GM18505 (cell line): Measurements from ENCODE around the gene ATP1A4.

Experiments
- ATAC-seq: cut with Tn5 transposase; IDR thresholded peaks from one replicate; pipeline ENCODE4 v1.9.1; 2021; ENCODE audit not compliant: unreplicated experiment
- POLR2A ChIP-seq: IDR thresholded peaks from 4 replicates; pipeline ENCODE4 v1.6.1; 2011; ENCODE audit warnings: borderline replicate concordance; ENCODE audit not compliant: insufficient read depth, insufficient read length; ENCODE audit errors: extremely low read depth

ATP1A4 gene

GRCh38 chr1:160204526-160205241 is 53.3 kb downstream of the ATP1A4 start:
- ATAC-seq: peak; percentile 5
- peak; percentile 31 for TF ChIP-seq POLR2A

- peak; percentile 62 for TF ChIP-seq POLR2A
- ATAC-seq: peak; percentile 46
Measured at GRCh38 chr1:160205242-160206035, 54.0 kb downstream of the ATP1A4 start, which contains the start of gene PEA15. Gene PEA15 (plus strand): TSS chr1:160205384. CDS start chr1:160211545, 6,161 bp downstream.

- no peak for TF ChIP-seq POLR2A
- ATAC-seq: no peak
Measured at GRCh38 chr1:160206036-160206389, 54.6 kb downstream of the ATP1A4 start.

- ATAC-seq: no peak
Measured at GRCh38 chr1:160206421-160207117, 55.2 kb downstream of the ATP1A4 start.

GRCh38 chr1:160207118-160207650 is 55.8 kb downstream of the ATP1A4 start:
- TF ChIP-seq POLR2A: no peak
- ATAC-seq: no peak

More at GRCh38 chr1:160206421-160207117, 55.2 kb downstream of the ATP1A4 start:
- no peak for TF ChIP-seq POLR2A

- ATAC-seq: no peak
Measured at GRCh38 chr1:160207771-160208556, 56.6 kb downstream of the ATP1A4 start.

GRCh38 chr1:160208557-160209320 is 57.3 kb downstream of the ATP1A4 start:
- ATAC-seq: no peak
- TF ChIP-seq POLR2A: no peak

More at GRCh38 chr1:160207771-160208556, 56.6 kb downstream of the ATP1A4 start:
- no peak for TF ChIP-seq POLR2A

GRCh38 chr1:160209321-160210046 is 58.1 kb downstream of the ATP1A4 start:
- TF ChIP-seq POLR2A: no peak

GRCh38 chr1:160210561-160210960 is 59.2 kb downstream of the ATP1A4 start:
- no peak for TF ChIP-seq POLR2A
- ATAC-seq: no peak

More at GRCh38 chr1:160209321-160210046, 58.1 kb downstream of the ATP1A4 start:
- no peak for ATAC-seq

- no peak for TF ChIP-seq POLR2A
- no peak for ATAC-seq
Measured at GRCh38 chr1:160211046-160211790, 59.8 kb downstream of the ATP1A4 start.
